GM19025 (cell line): ENCODE data around the gene UNC13A.

Experiments
- ATAC-seq: cut with Tn5 transposase; IDR thresholded peaks from one replicate; pipeline ENCODE4 v1.9.1; 2021; ENCODE audit warnings: mild to moderate bottlenecking, low read depth, moderate library complexity; ENCODE audit not compliant: unreplicated experiment

UNC13A gene

DNA sequence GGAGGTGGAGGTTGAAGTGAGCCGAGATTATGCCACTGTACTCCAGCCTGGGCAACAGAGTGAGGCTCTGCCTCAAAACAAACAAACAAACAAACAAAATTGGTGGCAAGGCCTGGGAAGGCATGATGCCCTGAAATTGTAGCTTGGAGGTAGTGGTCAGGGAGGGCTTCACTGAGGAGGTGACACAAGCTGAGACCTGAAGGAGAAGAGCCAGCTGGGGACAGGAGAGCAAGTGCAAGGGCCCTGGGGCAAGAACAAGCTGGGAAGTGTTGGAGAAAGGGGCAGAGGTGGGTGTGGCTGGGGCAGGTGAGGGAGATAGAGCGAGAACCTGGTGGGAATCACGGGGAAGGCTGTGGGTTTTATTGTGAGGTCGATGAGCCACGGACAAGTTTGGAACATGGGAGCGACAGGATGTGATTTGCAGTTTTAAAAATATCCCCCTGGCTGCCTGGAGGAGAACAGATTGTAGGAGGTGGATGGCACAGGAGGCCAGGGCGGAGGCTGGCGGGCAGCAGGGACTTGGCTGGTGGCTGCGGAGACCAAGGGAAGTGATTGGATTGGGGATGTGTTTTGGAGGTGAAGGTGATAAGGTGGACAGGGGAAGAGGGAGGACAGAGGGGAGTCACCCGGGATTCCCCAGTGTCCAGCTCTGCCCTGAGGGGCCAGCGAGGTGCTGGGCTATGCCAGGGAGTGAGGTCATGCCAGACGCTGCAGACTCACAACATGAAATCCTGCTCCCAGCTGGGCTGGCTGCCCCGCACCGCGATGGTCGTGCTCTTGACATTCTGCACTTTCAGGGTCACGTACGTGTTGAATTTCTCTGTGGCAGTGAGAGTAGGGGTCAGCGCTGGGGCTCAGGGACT is 14.0 kb downstream of the UNC13A start:
- ATAC-seq, result no peak

- ATAC-seq, result no peak
Observed at GRCh38 chr19:17671906-17672305, 16.2 kb downstream of the UNC13A start.

DNA sequence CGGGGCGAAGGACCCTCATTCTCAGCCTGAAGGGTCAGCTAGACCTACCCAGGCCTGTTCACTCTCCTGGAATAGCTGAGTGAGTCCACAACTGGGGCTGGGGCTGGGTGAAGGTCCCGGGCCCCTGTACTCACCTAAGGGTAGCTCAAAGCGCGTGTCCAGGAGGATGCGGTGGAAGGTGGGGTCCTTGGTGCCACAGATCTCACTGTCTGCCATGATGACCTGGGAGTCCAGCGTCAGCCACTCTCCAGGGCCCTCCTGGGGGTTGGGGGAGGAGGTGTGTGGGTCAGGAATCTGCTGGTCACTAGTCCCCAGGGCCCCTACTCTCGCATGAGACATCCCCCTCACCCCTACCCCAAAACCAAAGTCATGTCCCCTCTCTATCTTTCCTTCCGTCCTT is 18.7 kb downstream of the UNC13A start:
- no peak for ATAC-seq

GRCh38 chr19:17665058-17665457 is 23.1 kb downstream of the UNC13A start:
- no peak for ATAC-seq

- no peak for ATAC-seq
Observed at GRCh38 chr19:17659996-17660395, 28.2 kb downstream of the UNC13A start.

DNA sequence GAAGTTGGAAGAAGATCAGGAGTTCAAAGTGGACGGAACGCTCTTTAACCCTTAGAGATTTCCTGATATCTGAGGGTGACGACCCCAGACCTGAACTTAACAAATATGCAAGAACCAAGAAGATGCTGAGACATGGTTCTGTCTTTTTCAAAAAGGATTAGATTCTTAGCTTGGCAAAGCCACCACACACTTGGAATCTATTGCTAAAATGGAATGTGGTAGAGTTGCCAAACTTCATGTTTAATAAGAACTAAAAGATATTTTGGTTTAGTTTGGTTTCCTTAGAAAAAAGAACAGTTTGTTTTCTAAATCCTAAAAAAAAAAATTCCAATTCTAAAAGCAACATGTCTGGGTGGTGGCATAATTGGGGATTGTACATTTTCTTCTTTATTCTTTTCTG is 29.5 kb downstream of the UNC13A start:
- ATAC-seq, result no peak

- ATAC-seq, result no peak
Observed at GRCh38 chr19:17658240-17658639, 29.9 kb downstream of the UNC13A start.

GRCh38 chr19:17656970-17657369 is 31.2 kb downstream of the UNC13A start:
- no peak for ATAC-seq

- ATAC-seq, result no peak
Observed at GRCh38 chr19:17655751-17656472, 32.2 kb downstream of the UNC13A start.

DNA sequence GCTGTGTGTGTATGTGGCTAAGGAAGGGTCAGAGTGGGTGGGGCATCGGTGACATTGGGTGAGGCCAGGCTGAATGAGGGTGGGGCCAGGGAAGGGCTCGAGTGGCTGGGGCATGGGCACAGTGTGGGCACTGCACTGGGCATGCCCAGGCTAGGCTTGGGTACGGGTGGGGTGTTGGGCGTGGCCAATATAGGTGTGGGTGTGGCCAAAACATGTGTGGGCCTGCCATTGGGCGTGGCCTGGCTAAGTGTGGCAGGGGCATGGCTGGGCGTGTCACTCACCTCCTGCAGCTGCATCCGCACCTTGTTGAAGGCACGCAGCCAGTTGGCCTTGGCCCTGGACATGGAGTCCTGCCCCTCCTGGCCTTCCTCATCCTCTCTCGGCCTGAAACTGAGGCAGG is 33.2 kb downstream of the UNC13A start:
- no peak for ATAC-seq

- no peak for ATAC-seq
Observed at GRCh38 chr19:17652627-17653026, 35.5 kb downstream of the UNC13A start.

- no peak for ATAC-seq
Observed at GRCh38 chr19:17648786-17649185, 39.4 kb downstream of the UNC13A start.

DNA sequence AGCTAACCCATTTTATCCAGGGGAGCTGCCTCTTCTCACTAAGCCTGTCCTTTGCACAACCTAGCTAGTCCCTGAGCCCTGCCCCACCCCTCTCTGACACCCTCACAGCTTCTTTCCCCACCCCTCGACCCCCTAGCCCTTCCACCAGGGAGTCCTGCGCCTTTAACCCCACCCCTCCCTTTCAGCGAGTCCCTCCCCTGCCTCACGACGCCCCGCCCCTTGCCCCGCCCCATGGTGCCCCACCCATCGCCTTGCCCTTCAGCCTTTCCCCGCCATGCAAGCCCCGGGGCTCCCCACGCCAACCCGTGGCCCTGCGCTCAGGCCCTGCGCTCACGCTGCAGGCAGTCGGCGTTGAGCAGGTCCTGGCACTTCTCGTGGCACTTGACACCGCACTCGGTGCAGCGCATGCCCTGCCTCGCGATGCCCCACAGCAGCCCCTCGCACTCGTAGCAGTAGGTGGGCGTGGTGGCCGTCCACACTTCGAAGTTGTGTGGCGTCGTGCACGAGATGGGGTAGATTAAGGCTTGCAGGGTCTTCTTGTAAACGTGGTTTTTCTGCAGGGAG is 40.0 kb downstream of the UNC13A start:
- no peak for ATAC-seq

- no peak for ATAC-seq
Observed at GRCh38 chr19:17647071-17648020, 40.8 kb downstream of the UNC13A start.

DNA sequence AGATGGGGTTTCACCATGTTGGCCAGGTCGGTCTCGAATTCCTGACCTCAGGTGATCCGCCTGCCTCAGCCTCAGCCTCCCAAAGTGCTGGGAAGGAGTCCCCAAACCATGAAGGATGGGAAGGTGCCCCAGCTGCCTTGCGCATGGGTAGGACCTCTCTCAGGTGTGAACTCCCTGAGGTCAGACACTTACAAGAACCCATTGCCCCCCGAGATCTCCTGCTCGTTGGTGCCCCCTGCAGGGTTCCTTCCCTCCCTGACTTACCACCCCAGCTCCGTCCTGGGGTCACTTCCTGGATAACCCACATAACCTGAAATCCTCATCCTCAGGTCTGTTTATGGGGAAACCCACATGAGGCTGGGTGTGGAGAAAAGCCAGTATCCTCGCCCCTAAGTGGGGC is 41.7 kb downstream of the UNC13A start:
- no peak for ATAC-seq

- ATAC-seq, result no peak
Observed at GRCh38 chr19:17645339-17645963, 42.7 kb downstream of the UNC13A start.

- no peak for ATAC-seq
Observed at GRCh38 chr19:17642656-17643055, 45.5 kb downstream of the UNC13A start.

DNA sequence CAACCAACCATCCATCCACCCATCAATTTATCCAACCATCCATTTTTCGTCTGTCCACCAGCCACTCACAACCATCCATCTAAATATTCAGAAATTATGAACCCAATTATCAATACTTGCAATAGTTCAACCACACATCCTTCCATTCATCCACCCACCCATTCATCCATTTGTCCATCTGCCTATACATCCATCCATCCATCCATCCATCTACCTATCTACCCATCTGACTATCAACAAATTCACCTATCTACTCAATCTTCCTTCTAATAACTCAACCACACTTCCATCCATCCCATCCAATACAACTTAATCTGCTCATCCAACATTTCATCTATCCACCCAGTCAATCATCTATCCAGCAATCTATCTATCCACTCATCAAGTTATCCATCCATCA is 46.3 kb downstream of the UNC13A start:
- ATAC-seq, result no peak

- ATAC-seq, result no peak
Observed at GRCh38 chr19:17641181-17641580, 47.0 kb downstream of the UNC13A start.

DNA sequence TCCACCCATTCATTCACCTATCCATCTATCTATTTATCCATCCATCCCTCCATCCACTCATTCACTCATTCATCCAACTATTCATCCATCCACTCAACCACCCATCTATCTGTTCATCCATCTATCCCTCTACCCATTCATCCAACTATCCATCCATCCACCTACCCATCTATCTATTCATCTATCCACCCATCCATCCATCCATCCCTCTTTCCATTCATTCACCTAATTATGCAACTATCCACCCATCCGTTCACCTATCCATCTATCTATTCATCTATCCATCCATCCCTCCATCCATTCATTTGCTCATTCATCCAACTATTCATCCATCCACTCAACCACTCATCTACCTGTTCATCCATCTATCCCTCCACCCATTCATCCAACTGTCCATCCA is 54.5 kb downstream of the UNC13A start:
- no peak for ATAC-seq
